ENCODE results near the gene DDX3X. TPM values are rescaled to one million over a fixed set of nuclear protein-coding genes. Genes with fewer than 3 reads are reported as not detected.

DDX3X gene
- total and polyA plus RNA-seq, 2 donors (not counting 1 experiment from before 2014, with no cell fraction given): 130 to 289 TPM

GRCh38 chrX:41407816-41408215, 73.9 kb downstream of the DDX3X start:
- DNase-seq: no peak
- no peaks in the 10 kb centered on the region for H3K9me3 Mint-ChIP-seq (ENCODE audit: insufficient read depth)
- Histone ChIP-seq H3K79me2 (ENCODE audit: control insufficient read depth, insufficient read depth, low read length) (no peaks in the 10 kb centered on the region), H3K4me1 (ENCODE audit: control insufficient read depth in 2 of 2, insufficient read depth in 2 of 2, low read length in 2 of 2) (no peaks in the 10 kb centered on the region), H4K20me1 (ENCODE audit: control insufficient read depth, insufficient read depth, low read length, poor library complexity, severe bottlenecking) (no peaks in the 10 kb centered on the region), H3K27me3 (replicated peaks in 1 of 4; ENCODE audit: control extremely low read depth in 1 of 4, control insufficient read depth in 3 of 4, insufficient read depth in 4 of 4, low read length in 3 of 4) (no peaks in the 10 kb centered on the region), H3K4me2 (replicated peaks; ENCODE audit: low read depth, low read length, poor library complexity, severe bottlenecking) (no peak overlapping the region), H3K9ac (ENCODE audit: low read length) (no peak overlapping the region), H3K4me3 (ENCODE audit: control extremely low read depth in 1 of 5, extremely low read depth in 1 of 5, insufficient read depth in 1 of 5, low read depth in 2 of 5, low read length in 4 of 5) (no peak overlapping the region), H3K27ac (ENCODE audit: low read length in 2 of 2) (no peak overlapping the region), H3K9me3 (ENCODE audit: control extremely low read depth in 1 of 3, control insufficient read depth in 2 of 3, insufficient read depth in 1 of 3, low read length in 2 of 3) (no peaks in the 10 kb centered on the region), H2AFZ (ENCODE audit: insufficient read depth, low read depth, low read length, poor library complexity, severe bottlenecking) (no peak overlapping the region), H3K36me3 (replicated peaks in 1 of 2; ENCODE audit: control extremely low read depth in 1 of 2, control insufficient read depth in 1 of 2, extremely low read depth in 1 of 2, insufficient read depth in 2 of 2, low read length in 1 of 2) (no peaks in the 10 kb centered on the region)
- no peak overlapping the region for H3K27ac Mint-ChIP-seq
- no peak for TF ChIP-seq CTCF (IDR thresholded peaks at IDR 0.05)
- TF ChIP-seq EZH2 (IDR thresholded peaks at IDR 0.05; ENCODE audit: borderline replicate concordance, insufficient read depth, low read depth, low read length, poor library complexity, severe bottlenecking): no peak
- POLR2A ChIA-PET: no interaction called here
- intact Hi-C loops (cut with micrococcal nuclease): no loop called here
- CTCF ChIA-PET: no interaction called here
- H3K4me3 Mint-ChIP-seq: no peak overlapping the region
- WGBS (ENCODE audit: insufficient coverage): no CpG with 5 or more reads among the region's 4 CpGs
- no peaks in the 10 kb centered on the region for H3K27me3 Mint-ChIP-seq
- H3K4me1 Mint-ChIP-seq: no peaks in the 10 kb centered on the region
- no peak for ATAC-seq (ENCODE audit: low read depth)

DNA sequence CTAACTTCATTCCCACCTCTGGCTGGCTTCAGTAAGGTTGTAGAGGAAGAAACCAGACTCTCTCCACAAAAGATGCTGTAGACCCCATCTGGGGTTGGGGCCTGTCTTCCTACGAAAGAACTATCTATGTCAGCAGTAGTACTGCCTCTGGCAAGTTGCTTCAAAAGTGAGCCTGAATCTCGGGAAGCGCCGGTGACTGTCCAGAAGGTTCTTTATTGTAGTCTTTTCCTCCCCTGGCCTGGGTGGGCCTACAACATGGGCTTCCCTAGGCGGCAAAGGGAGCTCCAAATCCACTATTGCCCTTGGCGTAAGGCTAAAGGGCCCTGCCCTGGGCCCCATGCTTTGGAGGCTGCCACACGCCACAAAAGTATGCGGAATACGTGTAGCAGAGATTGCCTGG, 74.6 kb downstream of the DDX3X start:
- H3K27me3 ChIP-seq (replicated peaks in 1 of 4; ENCODE audit: control extremely low read depth in 1 of 4, control insufficient read depth in 3 of 4, insufficient read depth in 4 of 4, low read length in 3 of 4): no peaks in the 10 kb centered on the region
- DNase-seq (no peak), ATAC-seq (ENCODE audit: low read depth) (no peak)
- no peaks in the 10 kb centered on the region for H3K4me1 Mint-ChIP-seq
- H3K27me3 Mint-ChIP-seq: no peaks in the 10 kb centered on the region
- ChIA-PET CTCF (no interaction called here), POLR2A (no interaction called here)
- TF ChIP-seq CTCF (IDR thresholded peaks at IDR 0.05) (no peak), EZH2 (IDR thresholded peaks at IDR 0.05; ENCODE audit: borderline replicate concordance, insufficient read depth, low read depth, low read length, poor library complexity, severe bottlenecking) (no peak)
- H3K27ac ChIP-seq (ENCODE audit: low read length in 2 of 2): no peak overlapping the region
- H3K4me3 ChIP-seq (ENCODE audit: control extremely low read depth in 1 of 5, extremely low read depth in 1 of 5, insufficient read depth in 1 of 5, low read depth in 2 of 5, low read length in 4 of 5): no peak overlapping the region
- no peaks in the 10 kb centered on the region for H3K4me1 ChIP-seq (ENCODE audit: control insufficient read depth in 2 of 2, insufficient read depth in 2 of 2, low read length in 2 of 2)
- intact Hi-C loops (cut with micrococcal nuclease): no loop called here
- H3K9me3 Mint-ChIP-seq (ENCODE audit: insufficient read depth): no peaks in the 10 kb centered on the region
- H3K9me3 ChIP-seq (ENCODE audit: control extremely low read depth in 1 of 3, control insufficient read depth in 2 of 3, insufficient read depth in 1 of 3, low read length in 2 of 3): no peaks in the 10 kb centered on the region
- no peaks in the 10 kb centered on the region for H3K36me3 ChIP-seq (replicated peaks in 1 of 2; ENCODE audit: control extremely low read depth in 1 of 2, control insufficient read depth in 1 of 2, extremely low read depth in 1 of 2, insufficient read depth in 2 of 2, low read length in 1 of 2)
- no peak overlapping the region for H3K4me2 ChIP-seq (replicated peaks; ENCODE audit: low read depth, low read length, poor library complexity, severe bottlenecking)
- 97% methylated on average over 4 of the region's 9 CpGs for WGBS (ENCODE audit: insufficient coverage)
- no peak overlapping the region for H3K4me3 Mint-ChIP-seq
- no peak overlapping the region for H2AFZ ChIP-seq (ENCODE audit: insufficient read depth, low read depth, low read length, poor library complexity, severe bottlenecking)
- no peaks in the 10 kb centered on the region for H3K79me2 ChIP-seq (ENCODE audit: control insufficient read depth, insufficient read depth, low read length)
- no peak overlapping the region for H3K27ac Mint-ChIP-seq
- H3K9ac ChIP-seq (ENCODE audit: low read length): no peak overlapping the region
- no peaks in the 10 kb centered on the region for H4K20me1 ChIP-seq (ENCODE audit: control insufficient read depth, insufficient read depth, low read length, poor library complexity, severe bottlenecking)
